SJSA1 (cell line): Measurements from ENCODE around the gene SAMD14. TPM values are rescaled to one million over a fixed set of nuclear protein-coding genes. Genes with fewer than 3 reads are reported as not detected.
A peak's percentile ranks its signal among the peaks of the same experiment; 100 is the strongest.

ENCODE experiments used
- DNase-seq, 2 experiments: peaks; one replicate each; pipeline ENCODE4 v3.0.0-alpha.2; 2015 to 2020; ENCODE audit warnings: low spot score in 2 of 2, low read depth in 1 of 2
- H3K27ac ChIP-seq: fragments of 250-450 bp; sonication (Bioruptor Pico); 2 replicates; pipeline ENCODE4 v1.5.1; 2020; ENCODE audit warnings: mild to moderate bottlenecking, moderate library complexity
- H3K27me3 ChIP-seq: fragments of 250-450 bp; sonication (Bioruptor Pico); replicated peaks from 2 replicates; pipeline ENCODE4 v1.5.1; 2020; ENCODE audit warnings: mild to moderate bottlenecking, moderate library complexity
- H3K36me3 ChIP-seq: fragments of 250-450 bp; sonication (Bioruptor Pico); 2 replicates; pipeline ENCODE4 v1.5.1; 2020; ENCODE audit warnings: mild to moderate bottlenecking
- H3K4me1 ChIP-seq: fragments of 250-450 bp; sonication (Bioruptor Pico); replicated peaks from 2 replicates; pipeline ENCODE4 v1.6.1; 2021; ENCODE audit warnings: mild to moderate bottlenecking
- H3K4me3 ChIP-seq: fragments of 250-450 bp; sonication (Bioruptor Pico); 2 replicates; pipeline ENCODE4 v1.5.1; 2020; ENCODE audit warnings: mild to moderate bottlenecking
- H3K9me3 ChIP-seq: fragments of 250-450 bp; sonication (Bioruptor Pico); replicated peaks from 2 replicates; pipeline ENCODE4 v1.5.1; 2020; ENCODE audit warnings: mild to moderate bottlenecking
- total RNA-seq: library from RNA; depleted of rRNA; stranded (reverse); fragments of >200 nt; shearing (Covaris generic); gene quantifications from 2 replicates; pipeline ENCODE4 v1.2.3, GENCODE V29; 2014; rRNA removed

SAMD14 gene
- 0.11 TPM in 1 of 2 replicates, not detected in the other for total RNA-seq

GRCh38 chr17:50129728-50130558, at the start of gene SAMD14:
Gene SAMD14, minus strand, starts transcription at chr17:50130160. Its CDS starts 5,201 bp downstream, at chr17:50124959.
- Histone ChIP-seq H3K27ac (no peak within 1 kb of the TSS), H3K9me3 (no peaks in the 10 kb centered on the region; the same call in 1 of the 2 replicates), H3K27me3 (peaks cover 16% of the 10 kb centered on the region), H3K36me3 (peaks cover 31% of the 10 kb centered on the region), H3K4me1 (peaks cover 18% of the 10 kb centered on the region), H3K4me3 (peak within 1 kb of the TSS; percentile 34)
- no peak for DNase-seq

DNA sequence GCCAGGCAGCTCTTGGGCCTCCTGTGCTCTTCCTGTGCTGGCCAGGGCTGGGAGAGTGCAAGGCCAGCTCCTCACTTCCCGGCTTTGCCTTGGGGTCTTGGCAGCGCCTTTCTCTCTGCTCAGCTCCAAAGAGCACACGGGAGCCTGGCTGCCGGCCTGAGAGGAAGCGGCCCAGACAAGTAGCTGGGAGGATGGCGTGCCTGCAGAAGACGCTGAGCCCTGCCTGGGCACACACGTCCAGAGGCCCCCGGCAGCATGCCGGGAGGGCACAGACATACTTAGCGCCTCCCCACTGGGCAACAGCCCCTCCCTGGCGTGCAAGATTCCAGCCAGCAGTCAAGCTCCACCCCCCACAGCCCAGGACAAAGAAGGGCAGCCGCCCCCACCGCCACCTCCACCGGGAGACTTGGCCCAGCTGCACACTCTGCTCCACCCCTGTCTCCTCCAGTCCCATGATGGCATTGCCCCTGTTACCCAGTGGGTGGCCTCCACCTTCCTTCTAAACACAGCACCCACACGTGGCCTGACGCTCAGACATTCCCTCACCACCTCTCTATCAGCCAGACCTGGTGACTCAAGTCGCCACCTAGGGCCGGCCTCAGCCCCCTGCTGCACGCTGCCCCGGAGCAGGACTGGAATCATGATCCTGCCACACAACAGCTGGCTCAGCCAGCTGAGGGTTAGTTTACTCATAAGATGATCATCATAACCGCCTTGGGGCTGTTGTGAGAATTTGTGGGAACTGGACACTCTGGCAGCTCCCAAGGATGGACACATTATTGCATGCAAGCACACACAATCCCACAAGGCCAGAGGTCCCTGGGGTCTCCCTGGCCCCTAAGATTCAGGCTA, 48.2 kb upstream of the SAMD14 start:
- Histone ChIP-seq H3K36me3 (peaks cover 53% of the 10 kb centered on the region), H3K4me1 (peaks cover 79% of the 10 kb centered on the region), H3K27me3 (no peaks in the 10 kb centered on the region), H3K4me3 (no peak overlapping the region), H3K27ac (peak overlapping the region; percentile 75), H3K9me3 (no peaks in the 10 kb centered on the region; the same call in 1 of the 2 replicates)
- peak; percentile 100 for DNase-seq

GRCh38 chr17:50177476-50177875, 47.5 kb upstream of the SAMD14 start:
- H3K4me1 ChIP-seq, result peaks cover 83% of the 10 kb centered on the region
- peaks cover 48% of the 10 kb centered on the region for H3K36me3 ChIP-seq
- H3K27me3 ChIP-seq, result no peaks in the 10 kb centered on the region
- H3K9me3 ChIP-seq, result peaks cover 3% of the 10 kb centered on the region; the same call in 1 of the 2 replicates
- DNase-seq, result no peak
- peak overlapping the region; percentile 71 for H3K27ac ChIP-seq
- no peak overlapping the region for H3K4me3 ChIP-seq

DNA sequence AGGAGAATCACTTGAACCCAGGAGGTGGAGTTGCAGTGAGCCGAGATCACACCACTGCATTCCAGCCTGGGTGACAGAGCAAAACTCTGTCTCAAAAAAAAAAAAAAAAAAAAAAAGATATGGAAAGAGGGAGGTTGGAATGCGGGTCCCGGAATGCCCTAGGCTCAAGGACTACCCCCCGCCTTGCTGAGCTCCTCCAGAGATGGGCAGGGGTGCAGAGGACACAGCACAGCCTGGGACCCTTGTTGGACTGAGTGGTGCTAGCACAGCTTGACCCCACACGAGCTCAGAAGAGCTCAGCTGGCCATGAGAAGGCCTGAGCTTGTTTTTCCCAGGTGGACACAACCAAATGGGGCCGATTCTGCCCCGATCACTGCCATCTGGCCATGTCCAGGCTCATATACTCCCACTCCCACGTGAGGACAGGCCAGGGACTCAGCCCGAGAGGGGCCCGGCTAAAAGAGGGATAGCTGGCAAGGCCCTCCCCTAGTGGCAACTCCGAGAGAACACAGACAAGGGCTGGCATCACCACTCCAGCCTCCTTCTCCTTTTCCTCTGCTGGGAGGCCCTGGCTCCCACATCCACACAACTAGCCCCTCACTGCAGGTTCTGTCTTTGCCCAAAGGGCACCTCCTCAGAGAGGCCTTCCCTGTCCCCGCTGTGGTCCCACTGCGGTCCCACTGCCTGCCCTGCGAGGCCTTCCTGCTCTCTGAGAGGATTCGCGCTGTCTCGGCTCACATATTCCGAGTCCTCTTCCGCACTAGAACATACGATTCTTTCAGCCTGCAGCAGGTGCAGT, 46.8 kb upstream of the SAMD14 start:
- peaks cover 79% of the 10 kb centered on the region for H3K4me1 ChIP-seq
- H3K36me3 ChIP-seq, result peaks cover 41% of the 10 kb centered on the region
- peaks cover 3% of the 10 kb centered on the region; the same call in 1 of the 2 replicates for H3K9me3 ChIP-seq
- H3K27me3 ChIP-seq, result no peaks in the 10 kb centered on the region
- peak overlapping the region; percentile 71 for H3K27ac ChIP-seq
- DNase-seq, result peak in 1 of 2 experiments; percentile 46
- H3K4me3 ChIP-seq, result no peak overlapping the region

- Histone ChIP-seq H3K9me3 (peaks cover 3% of the 10 kb centered on the region; the same call in 1 of the 2 replicates), H3K27ac (no peak overlapping the region), H3K4me3 (no peak overlapping the region), H3K4me1 (peaks cover 70% of the 10 kb centered on the region), H3K36me3 (peaks cover 32% of the 10 kb centered on the region), H3K27me3 (no peaks in the 10 kb centered on the region)
- DNase-seq, result no peak
Measured at GRCh38 chr17:50175035-50175807, 45.3 kb upstream of the SAMD14 start.

DNA sequence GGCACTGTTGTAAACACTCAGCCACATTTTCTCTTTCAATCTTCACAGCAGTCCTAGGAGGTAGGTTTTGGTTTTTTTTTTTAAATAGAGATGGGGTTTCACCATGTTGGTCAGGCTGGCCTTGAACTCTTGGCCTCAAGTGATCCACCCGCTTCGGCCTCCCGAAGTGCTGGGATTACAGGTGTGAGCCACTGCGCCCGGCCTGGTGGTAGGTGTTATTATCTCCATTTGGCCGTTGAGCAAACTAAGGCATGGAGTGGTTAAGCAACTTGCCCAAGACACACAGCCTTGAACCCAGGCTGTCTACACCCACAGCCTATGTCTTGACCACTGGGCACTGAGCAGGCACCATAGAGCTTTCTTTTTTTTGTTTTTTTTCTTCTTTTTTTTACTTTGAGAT, 44.5 kb upstream of the SAMD14 start:
- DNase-seq, result no peak
- no peak overlapping the region for H3K27ac ChIP-seq
- peaks cover 68% of the 10 kb centered on the region for H3K4me1 ChIP-seq
- H3K4me3 ChIP-seq, result no peak overlapping the region
- peaks cover 24% of the 10 kb centered on the region for H3K36me3 ChIP-seq
- H3K27me3 ChIP-seq, result no peaks in the 10 kb centered on the region
- H3K9me3 ChIP-seq, result peaks cover 3% of the 10 kb centered on the region; the same call in 1 of the 2 replicates

GRCh38 chr17:50173335-50173941, 43.5 kb upstream of the SAMD14 start:
- H3K36me3 ChIP-seq, result peaks cover 24% of the 10 kb centered on the region
- peak; percentile 85 to 87 for DNase-seq
- peaks cover 3% of the 10 kb centered on the region; the same call in 1 of the 2 replicates for H3K9me3 ChIP-seq
- H3K4me3 ChIP-seq, result no peak overlapping the region
- peak overlapping the region; percentile 75 for H3K27ac ChIP-seq
- H3K27me3 ChIP-seq, result no peaks in the 10 kb centered on the region
- H3K4me1 ChIP-seq, result peaks cover 64% of the 10 kb centered on the region

DNA sequence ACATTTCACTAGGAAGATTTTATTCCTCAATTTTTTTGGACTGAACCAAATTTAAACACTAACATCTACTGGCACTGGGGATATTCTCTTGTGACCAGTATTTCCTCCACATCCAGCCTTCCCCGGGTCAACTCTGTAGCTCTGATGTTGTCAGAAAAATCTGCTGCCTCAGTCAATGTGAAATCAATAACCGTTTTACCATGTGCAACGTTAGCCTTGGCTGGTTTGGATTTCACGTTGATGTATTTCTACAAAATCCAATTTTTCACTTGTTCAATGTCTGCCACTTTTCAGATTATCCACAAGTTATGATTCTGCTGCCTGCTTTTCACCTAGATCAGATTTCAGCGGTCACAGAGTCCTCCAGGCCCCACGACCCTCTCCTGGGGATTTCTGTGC, 43.0 kb upstream of the SAMD14 start:
- Histone ChIP-seq H3K4me1 (peaks cover 59% of the 10 kb centered on the region), H3K4me3 (no peak overlapping the region), H3K36me3 (peaks cover 24% of the 10 kb centered on the region), H3K27ac (peak overlapping the region; percentile 75), H3K27me3 (no peaks in the 10 kb centered on the region), H3K9me3 (peaks cover 3% of the 10 kb centered on the region; the same call in 1 of the 2 replicates)
- no peak for DNase-seq

- DNase-seq, result no peak
- Histone ChIP-seq H3K9me3 (peaks cover 3% of the 10 kb centered on the region; the same call in 1 of the 2 replicates), H3K27me3 (no peaks in the 10 kb centered on the region), H3K36me3 (peaks cover 16% of the 10 kb centered on the region), H3K4me1 (peaks cover 51% of the 10 kb centered on the region), H3K4me3 (no peak overlapping the region), H3K27ac (no peak overlapping the region)
Measured at GRCh38 chr17:50172130-50172529, 42.2 kb upstream of the SAMD14 start.

GRCh38 chr17:50171371-50172071, 41.6 kb upstream of the SAMD14 start:
- peaks cover 11% of the 10 kb centered on the region for H3K36me3 ChIP-seq
- H3K4me1 ChIP-seq, result peaks cover 45% of the 10 kb centered on the region
- no peak overlapping the region for H3K4me3 ChIP-seq
- H3K27me3 ChIP-seq, result no peaks in the 10 kb centered on the region
- DNase-seq, result no peak
- H3K27ac ChIP-seq, result no peak overlapping the region
- H3K9me3 ChIP-seq, result peaks cover 3% of the 10 kb centered on the region; the same call in 1 of the 2 replicates

- Histone ChIP-seq H3K27me3 (no peaks in the 10 kb centered on the region), H3K4me3 (no peak overlapping the region), H3K4me1 (peaks cover 38% of the 10 kb centered on the region), H3K36me3 (peaks cover 6% of the 10 kb centered on the region), H3K27ac (no peak overlapping the region), H3K9me3 (peaks cover 3% of the 10 kb centered on the region; the same call in 1 of the 2 replicates)
- no peak for DNase-seq
Measured at GRCh38 chr17:50170662-50171370, 40.9 kb upstream of the SAMD14 start.
